ENCODE measurements around the gene PTMS.
"Not testable (repeated sequence)": the region's sequence is repeated elsewhere in the genome, so short reads cannot be mapped to it uniquely, and the experiment has no call there.

PTMS gene, protein sequence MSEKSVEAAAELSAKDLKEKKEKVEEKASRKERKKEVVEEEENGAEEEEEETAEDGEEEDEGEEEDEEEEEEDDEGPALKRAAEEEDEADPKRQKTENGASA

DNA sequence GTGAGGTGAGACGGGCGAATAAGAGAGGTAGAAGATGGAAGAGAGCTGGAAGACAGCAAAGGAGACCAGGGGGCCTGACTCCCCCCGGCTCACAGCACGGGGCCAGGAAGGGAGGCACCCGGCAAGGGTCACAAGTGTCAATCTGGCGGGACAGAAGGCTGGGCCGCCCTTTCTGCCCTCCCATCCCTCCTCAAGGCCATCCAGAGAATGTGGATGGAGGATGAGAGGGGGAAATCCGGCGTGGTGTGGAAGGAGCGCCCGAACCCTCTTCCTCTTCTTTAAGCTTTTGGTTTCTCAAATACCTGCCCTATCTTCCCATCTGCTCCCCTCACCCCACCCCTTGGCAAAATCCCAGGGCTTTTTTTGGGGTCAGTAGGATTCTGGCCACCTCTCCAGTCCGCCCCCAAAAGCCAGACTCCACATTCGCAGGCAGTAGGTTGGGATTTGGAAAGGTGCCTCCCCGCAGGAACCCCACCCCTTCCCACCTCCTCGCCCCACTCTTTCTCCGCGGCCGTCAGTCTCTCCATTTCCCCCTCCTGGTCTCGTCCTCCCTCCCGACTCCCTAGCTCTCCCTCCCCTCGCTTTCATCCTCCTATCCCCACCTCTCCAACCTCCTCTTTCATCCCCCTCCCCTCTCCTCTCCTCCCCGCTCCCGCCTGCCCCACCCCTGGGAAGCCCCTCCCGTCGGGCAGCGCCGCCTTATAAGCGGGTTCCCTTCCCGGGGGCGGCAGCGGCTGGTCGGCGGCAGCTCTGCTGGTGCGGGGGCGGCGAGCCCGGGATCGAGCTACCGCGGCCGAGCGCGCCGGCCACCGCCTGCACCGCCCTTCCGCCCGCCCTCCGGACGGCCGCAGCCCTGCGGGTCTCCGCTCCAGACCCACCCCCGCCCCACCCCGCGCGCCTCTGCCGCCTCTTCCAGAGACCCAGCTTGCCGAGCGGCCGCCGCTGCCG is at the start of gene PTMS:
Gene PTMS, plus strand, starts transcription at position 730 of the 948 bp plus-strand sequence. CDS start 343 bp downstream, outside the sequence.
- DNase-seq = peak in 9 of 14 donors; percentile 21 to 93 (median 47)

DNA sequence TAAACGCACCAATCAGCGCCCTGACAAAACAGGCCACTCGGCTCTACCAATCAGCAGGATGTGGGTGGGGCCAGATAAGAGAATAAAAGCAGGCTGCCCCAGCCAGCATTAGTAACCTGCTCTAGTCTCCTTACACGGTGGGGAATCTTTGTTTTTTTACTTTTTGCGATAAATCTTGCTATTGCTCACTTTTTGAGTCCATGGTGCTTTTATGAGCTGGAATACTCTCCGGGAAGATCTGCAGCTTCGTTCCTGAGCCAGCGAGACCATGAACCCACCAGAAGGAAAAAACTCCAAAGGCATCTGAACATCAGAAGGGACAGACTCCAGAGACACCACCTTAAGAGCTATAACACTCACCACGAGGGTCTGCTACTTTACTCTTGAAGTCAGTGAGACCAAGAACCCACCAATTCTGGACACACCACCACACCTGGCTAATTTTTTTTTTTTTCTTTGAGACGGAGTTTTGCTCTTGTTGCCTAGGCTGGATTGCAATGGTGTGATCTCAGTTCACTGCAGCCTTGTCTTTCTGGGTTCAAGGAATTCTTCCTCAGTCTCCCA is 49.2 kb upstream of the PTMS start:
- DNase-seq = no peak

DNA sequence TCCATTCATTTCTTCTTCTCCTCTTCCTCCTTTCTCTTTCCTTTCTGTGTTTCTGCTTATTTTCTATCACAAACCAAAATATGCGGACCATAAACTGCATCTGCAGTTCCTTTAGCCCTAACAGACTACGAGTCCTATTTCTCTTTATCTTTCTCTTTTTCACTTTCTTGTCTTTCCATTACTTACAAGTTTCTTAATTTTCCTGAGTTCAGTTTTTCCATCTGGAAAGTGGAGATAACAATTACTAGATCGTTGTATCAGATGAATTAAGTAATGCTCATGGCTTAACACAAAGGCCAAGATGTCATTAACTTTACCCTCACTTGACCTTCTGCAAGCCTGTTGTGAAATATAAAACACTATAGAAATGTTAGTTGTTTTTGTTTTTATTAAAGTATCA is 43.3 kb upstream of the PTMS start:
- no peak for DNase-seq

DNA sequence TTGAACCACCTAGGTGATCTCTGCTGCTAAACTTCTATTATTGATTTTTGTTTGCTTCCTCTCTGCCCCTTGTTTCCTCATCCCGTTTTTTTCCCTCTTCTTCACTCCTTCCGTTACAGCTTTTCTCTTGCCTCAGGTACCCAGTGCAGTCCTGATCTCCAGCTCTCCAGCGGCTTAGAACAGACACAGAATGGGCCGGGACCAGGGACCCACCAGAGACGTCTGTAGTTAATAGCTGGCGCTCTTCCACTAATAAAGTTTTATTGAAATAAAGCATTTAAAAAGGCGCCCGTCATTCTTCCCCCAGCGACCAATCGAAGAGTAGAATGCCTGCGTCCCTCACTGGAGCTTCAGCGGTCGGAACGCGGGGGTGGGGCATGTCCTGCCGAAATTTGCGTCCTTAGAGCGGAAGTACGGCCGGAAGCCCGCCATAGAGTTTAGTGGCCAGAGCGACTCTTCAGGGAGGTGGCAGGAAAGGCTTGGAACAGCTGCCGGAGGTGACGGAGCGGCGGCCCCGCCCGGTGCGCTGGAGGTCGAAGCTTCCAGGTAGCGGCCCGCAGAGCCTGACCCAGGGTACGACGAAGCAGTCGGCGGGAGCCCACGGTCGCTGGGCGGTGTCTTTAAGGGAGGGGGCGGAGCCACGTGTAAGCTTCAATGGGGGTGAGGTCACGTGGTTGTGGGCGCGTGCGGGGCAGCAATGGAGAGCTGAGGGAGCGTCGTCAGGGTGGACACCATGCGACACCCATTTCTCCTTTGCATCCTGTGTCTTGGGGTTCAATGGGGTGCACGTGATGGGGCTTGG is 42.4 kb upstream of the PTMS start, which contains the start of gene COPS7A:
Gene COPS7A, plus strand, starts transcription at position 440 of the 802 bp plus-strand sequence. CDS start 611 bp downstream, outside the sequence.
- peak; percentile 85 to 100 (median 96) for DNase-seq

DNA sequence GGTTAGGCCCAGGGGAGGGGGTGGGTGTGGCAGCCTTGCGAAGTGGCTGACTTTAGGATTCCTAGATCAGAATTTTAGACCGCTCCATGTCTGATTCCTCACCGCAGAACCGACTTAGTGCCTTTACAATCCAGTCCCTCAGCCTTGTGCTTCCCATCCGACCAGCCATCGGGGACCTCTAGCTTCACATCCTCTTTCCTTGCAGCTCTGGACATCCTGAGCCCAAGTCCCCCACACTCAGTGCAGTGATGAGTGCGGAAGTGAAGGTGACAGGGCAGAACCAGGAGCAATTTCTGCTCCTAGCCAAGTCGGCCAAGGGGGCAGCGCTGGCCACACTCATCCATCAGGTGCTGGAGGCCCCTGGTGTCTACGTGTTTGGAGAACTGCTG is 41.8 kb upstream of the PTMS start:
- peak in 1 of 14 donors; percentile 57 for DNase-seq

DNA sequence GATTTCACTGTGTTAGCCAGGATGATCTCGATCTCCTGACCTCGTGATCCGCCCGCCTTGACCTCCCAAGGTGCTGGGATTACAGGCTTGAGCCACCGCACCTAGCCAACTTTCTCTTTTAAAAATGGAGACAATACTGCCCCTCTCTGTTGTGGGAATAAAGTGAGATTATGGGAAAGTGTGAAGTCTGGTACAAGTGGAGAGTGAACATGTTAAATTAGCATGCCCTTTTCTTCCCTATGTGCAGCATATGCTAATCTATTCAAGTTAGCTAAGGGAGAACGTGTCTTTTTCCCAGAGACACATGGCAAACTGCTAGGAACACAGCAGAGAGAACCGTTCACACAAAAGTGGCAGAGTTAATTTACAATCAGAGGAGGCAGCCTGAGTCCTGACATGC is 40.8 kb upstream of the PTMS start:
- DNase-seq = no peak

DNA sequence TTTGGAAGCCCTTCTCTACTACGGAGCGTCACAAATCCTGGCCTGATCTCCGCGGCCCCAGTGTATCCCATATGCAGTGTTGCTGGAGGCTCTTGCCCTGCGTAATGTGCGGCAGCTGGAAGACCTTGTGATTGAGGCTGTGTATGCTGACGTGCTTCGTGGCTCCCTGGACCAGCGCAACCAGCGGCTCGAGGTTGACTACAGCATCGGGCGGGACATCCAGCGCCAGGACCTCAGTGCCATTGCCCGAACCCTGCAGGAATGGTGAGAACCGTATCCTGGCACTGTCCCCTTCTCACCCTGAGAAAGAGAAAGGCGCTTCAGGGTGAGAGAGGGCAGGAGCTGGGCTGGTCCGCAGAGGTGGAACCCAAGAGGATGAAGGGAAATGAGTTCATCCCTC is 37.0 kb upstream of the PTMS start:
- no peak for DNase-seq

DNA sequence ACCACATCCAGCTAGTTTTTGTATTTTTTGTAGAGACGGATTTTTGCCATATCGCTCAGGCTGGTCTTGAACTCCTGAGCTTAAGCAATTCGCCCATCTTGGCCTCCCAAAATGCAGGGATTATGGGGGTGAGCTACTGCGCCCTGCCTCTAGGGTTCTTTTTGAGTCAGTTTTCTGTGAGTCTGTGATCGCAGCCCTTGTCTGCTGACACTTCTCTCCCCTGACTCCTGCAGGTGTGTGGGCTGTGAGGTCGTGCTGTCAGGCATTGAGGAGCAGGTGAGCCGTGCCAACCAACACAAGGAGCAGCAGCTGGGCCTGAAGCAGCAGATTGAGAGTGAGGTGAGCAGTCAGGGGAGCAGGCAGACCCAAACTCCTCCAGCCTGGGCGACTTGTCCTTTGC is 36.0 kb upstream of the PTMS start:
- no peak for DNase-seq

DNA sequence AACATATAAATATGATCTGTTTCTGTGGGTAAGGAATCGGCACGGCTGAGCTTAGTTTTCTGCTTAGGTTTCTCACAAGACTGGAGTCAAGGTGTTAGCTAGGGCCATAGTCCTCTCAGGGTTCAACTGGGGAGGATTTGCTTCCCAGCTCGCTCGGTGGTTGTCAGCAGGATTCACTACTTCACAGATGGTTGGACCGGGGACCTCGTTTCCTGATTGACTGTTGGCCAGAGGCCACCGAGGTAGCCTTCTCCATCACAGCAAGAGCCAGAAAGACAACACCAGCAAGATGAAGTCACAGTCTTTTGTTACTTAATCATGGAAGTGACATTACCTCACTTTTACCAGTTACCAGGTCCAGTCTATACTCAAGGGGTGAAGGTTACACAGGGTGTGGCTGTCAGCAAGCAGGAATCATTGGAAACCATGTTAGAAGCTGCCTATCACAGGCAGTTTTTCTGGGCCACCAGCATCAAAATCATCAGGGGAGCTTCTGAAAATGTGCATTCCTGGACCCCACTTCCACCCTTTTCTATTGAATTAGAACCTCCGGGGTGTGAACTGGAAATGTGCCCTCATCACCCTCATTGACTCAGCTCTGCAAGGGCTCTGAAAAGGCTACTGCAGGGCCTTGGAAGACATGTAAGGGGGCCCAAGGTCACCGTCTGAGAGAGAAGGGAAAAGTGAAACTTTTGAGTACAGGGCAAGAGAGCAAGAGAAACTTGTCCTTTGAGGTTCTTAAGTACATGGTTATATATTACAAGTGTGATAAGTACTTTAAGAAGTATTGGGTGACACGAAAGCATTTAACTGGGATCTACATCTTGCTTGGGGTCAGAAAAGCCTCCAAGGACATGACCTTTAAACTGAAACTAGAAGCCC is 31.4 kb upstream of the PTMS start:
- peak in 2 of 14 donors; percentile 3 to 79 for DNase-seq

DNA sequence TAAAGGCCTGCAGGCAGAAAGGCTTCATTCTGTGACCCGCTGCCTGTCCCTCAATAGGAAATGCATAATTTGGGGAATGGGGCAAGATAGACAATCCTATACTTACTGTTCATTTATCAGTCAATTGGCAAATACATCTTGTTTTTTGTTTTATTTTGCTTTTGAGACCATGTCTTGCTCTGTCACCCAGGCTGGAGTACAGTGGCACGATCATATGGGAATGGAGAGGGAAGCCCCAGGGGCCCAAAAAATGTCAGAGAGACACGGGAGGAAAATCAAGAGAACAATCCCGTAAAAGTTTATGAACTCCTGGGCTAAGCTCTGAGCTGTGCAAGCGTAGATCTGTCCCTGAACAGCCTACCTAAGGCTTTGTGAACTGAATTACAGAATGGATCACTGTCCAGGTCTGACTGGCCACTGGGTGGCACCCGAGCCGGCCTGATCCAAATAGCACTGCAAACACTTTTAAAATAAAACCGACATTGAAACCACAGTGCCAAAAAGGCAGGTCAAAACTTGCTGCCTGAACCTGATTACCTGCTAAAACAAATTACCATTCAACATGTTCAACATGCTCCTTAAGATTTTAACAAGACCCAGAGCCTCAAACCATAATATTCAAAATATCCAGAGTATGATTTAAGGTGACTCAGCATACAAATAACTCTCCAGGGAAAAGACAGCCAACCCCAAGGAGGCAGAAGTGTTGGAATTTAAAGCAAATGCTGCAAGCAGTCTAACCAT is 30.5 kb upstream of the PTMS start:
- peak in 9 of 14 donors; percentile 8 to 76 (median 18) for DNase-seq

DNA sequence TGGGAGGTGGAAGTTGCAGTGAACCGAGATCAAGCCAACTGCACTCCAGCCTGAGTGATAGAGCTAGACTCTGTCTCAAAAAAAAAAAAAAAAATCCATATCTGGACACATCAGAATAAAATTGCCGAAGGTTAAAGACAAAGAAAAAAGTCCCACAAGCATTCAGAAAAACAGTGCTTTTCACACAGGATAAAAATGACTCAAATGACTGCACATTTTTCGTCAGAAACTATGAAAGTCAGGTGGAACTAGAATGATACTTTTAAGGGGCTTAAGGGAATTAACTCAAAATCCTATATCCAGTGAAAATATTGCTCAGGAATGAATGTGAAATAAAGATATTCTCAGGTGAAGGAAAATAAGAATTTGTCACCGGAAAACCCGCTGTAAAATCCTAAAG is 29.4 kb upstream of the PTMS start:
- DNase-seq = no peak

DNA sequence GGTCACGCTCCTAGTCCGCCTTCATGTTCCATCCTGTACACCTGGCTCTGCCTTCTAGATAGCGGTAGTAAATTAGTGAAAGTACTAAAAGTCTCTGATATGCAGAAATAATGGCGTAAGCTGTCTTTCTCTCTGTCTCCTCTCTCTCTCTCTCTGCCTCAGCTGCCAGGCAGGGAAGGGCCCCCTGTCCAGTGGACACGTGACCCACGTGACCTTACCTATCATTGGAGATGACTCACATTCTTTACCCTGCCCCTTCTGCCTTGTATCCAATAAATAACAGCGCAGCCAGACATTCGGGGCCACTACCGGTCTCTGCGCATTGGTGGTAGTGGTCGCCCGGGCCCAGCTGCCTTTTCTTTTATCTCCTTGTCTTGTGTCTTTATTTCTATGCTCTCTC is 24.1 kb upstream of the PTMS start:
- DNase-seq = not testable (repeated sequence)

DNA sequence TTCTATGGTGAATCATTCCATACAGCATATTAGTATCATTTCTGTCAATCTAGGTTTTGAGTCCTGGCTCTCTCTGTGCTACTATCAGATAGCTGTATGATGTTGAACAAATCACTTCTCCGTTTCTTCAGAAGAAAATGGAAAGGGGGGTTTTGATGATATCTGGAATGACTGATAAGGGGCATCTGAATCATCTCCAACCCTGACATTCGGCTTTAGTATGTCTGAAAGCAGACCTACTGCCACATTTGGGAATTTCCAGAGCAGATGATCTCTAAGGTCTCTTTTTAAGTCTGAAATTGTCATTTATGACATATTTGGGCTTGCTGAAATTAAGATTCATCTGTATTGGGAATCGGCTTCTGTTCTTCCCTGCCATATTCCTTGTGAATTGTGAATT is 23.3 kb upstream of the PTMS start:
- no peak for DNase-seq

DNA sequence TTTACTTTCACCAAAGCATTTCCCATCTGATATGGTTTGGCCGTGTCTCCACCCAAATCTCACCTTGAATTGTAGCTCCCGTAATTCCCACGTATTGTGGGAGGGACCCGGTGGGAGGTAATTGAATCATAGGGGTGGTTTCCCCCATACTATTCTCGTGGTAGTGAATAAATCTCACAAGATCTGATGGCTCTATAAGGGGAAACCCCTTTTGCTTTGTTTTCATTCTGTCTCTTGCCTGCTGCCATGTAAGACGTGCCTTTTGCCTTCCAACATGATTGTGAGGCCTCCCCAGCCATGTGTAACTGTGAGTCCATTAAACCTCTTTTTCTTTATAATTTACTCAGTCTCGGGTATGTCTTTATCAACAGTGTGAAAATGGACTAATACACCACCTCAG is 22.9 kb upstream of the PTMS start:
- not testable (repeated sequence) for DNase-seq

DNA sequence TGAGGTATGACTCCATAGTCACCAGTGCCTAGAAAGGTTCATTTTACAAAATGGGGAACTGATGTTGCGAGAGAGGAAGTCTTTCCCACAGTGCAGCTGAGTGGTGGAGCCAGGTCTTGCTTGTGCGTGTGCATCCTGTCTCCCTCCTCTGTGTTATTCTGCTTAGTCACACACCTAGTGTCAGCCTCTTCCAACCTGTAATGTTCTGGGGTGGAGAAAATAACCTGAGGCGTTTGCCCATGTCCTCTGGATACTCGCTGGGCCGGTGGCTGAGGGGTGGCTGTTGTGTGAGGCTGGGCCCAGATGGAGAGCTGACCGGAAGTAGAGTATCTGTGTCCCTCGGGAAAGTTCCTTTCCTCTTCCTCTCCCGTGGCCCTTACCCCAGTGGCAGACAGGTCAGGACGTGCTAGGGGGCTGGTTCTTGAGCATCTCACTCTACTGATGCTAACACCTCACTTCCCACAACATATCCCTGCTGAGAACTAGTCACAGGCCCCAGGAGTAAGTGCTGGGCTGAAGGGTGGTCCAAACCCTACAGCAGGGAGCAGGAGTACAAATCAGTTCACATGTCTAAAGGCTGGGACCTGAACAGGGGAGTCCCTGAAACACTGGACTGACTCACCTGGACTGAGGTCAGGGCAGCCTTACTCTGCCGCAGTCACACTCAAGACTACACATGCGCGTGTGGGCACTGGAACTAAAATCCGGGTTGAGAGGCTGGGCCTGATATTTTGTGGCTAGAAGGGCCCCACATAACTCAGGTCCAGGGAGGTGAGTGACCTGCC is 20.2 kb upstream of the PTMS start:
- no peak for DNase-seq

DNA sequence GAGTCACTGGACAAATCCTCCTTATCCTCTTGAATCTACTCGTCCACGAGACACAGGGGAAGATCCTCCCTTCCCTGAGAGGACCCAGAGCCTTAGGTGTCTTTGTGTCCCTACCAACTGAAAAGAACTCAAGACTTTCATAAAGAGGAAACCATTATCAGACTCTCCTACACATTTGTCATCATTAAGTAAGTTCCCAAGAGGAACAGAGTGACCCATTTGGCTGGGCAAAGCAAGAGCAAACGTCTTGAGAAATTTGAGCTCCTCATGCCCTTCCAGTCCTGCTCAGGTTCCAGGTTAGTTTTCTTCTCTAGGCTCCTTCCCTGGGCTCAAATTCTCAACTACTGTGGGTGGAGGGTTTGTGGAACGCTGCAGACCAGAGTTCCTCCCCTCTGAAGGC is 18.9 kb upstream of the PTMS start:
- no peak for DNase-seq

DNA sequence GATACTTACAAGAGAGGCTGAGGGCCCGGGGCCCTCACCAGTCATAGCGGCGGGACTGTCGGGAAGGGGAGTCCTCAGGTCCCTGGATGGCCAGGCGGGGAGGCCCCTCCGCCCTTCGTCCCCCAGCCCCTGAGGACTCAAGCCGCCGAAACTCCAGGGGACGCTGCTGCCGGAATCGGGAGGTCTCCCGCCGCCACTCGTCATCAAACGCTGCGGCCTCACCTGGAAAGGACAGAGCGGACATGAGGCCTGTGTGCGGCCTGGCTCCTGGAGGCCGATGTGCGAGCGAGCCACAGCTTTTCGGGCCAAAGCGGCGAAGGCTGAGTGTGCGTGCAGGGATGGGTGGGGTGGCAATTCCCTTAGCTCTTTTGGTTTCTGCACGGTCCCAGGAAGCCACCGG is 17.4 kb upstream of the PTMS start:
- no peak for DNase-seq

DNA sequence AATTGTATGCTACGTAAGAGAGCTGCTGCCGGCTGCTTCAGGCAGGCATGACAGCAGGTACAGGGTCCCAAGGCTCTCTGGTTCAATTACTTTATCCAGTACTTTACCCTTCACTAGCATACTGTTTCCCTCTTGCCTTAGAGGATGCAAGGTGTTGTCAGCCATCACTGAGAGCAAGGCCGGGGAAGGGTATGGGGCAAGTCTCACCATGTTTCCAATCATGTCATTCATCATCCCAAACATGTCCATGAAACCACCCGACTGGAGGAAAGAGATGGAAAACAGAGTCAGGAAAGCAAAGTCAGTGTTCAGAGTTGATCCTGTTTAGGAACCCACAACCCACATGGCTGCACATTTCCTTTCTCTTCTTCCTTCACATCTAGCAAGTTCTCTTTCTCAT is 15.7 kb upstream of the PTMS start:
- DNase-seq = no peak

DNA sequence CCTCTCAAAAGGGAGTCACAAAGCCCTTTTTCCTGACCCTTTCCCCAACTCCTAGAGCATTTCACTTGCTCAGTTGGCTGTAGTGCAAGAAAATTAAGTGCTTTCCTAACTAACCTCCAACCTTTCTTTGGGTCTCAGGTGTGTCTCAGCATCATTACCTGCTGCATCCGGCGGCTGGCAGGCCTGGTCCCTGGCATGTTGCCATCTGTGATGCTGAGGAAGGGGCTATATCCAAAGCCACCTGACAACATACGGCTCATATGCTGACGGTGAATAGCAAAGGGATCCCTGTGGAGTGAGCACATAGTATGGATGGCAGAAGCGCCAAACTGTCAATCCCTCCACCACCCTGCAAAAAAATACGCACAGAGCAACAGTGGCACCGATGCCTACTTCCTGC is 14.4 kb upstream of the PTMS start:
- no peak for DNase-seq

All from C1 segment of cervical spinal cord (tissue), 14 donors.